SJSA1 (cell line): ENCODE results near the gene MRPL41. TPM values are rescaled to one million over a fixed set of nuclear protein-coding genes. Genes with fewer than 3 reads are reported as not detected.
"Not testable (repeated sequence)": the region's sequence is repeated elsewhere in the genome, so short reads cannot be mapped to it uniquely, and the experiment has no call there.

Experiments used
- DNase-seq, 2 experiments: peaks; one replicate each; pipeline ENCODE4 v3.0.0-alpha.2; 2015 to 2020; ENCODE audit warnings: low spot score in 2 of 2, low read depth in 1 of 2
- H3K27ac ChIP-seq: fragments of 250-450 bp; sonication (Bioruptor Pico); 2 replicates; pipeline ENCODE4 v1.5.1; 2020; ENCODE audit warnings: mild to moderate bottlenecking, moderate library complexity
- H3K27me3 ChIP-seq: fragments of 250-450 bp; sonication (Bioruptor Pico); replicated peaks from 2 replicates; pipeline ENCODE4 v1.5.1; 2020; ENCODE audit warnings: mild to moderate bottlenecking, moderate library complexity
- H3K36me3 ChIP-seq: fragments of 250-450 bp; sonication (Bioruptor Pico); 2 replicates; pipeline ENCODE4 v1.5.1; 2020; ENCODE audit warnings: mild to moderate bottlenecking
- H3K4me1 ChIP-seq: fragments of 250-450 bp; sonication (Bioruptor Pico); replicated peaks from 2 replicates; pipeline ENCODE4 v1.6.1; 2021; ENCODE audit warnings: mild to moderate bottlenecking
- H3K4me3 ChIP-seq: fragments of 250-450 bp; sonication (Bioruptor Pico); 2 replicates; pipeline ENCODE4 v1.5.1; 2020; ENCODE audit warnings: mild to moderate bottlenecking
- H3K9me3 ChIP-seq: fragments of 250-450 bp; sonication (Bioruptor Pico); replicated peaks from 2 replicates; pipeline ENCODE4 v1.5.1; 2020; ENCODE audit warnings: mild to moderate bottlenecking
- total RNA-seq: library from RNA; depleted of rRNA; stranded (reverse); fragments of >200 nt; shearing (Covaris generic); gene quantifications from 2 replicates; pipeline ENCODE4 v1.2.3, GENCODE V29; 2014

Gene MRPL41
- total RNA-seq, 1 experiment from 2014 or later: 59.5 TPM

DNA sequence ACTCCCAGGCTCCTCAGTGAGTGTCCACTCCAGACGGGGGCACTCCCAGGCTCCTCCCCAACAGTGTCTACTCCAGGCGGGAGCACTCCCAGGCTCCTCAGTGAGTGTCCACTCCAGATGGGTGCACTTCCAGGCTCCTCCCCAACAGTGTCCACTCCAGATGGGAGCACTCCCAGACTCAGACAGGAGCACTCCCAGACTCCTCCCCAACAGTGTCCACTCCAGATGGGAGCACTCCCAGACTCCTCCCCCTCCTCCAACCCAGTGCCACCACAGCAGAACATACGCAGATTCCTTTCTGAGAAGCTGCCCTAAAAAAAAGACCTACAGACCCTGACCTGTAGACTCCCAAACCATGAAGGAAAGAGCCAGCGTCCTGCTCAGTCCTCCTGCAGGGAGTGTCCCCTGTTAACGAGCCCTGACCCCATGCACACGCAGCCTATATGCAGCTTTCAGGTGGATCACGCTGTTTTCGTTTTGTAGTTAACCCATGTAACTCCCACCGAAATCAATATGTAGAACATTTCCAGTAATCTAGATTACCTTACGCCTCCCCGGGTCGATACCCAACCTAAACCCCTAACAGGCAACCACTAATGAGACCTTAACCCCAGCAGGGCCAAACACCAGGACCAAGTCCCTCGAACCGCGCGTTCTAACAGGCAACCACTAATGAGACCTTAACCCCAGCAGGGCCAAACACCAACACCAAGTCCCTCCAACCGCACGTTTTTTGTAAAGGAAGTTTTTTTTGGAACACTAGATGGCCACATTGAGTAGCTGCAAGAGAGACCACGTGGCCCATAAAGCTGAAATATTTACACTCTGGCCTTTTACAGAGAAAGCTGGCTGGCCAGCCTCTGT is 17.2 kb upstream of the MRPL41 start:
- Histone ChIP-seq H3K27ac (no peak overlapping the region), H3K27me3 (no peaks in the 10 kb centered on the region), H3K9me3 (no peaks in the 10 kb centered on the region), H3K36me3 (no peaks in the 10 kb centered on the region), H3K4me1 (no peaks in the 10 kb centered on the region; the same call in 1 of the 2 replicates), H3K4me3 (no peak overlapping the region)
- DNase-seq: peak in 1 of 2 experiments; percentile 28

DNA sequence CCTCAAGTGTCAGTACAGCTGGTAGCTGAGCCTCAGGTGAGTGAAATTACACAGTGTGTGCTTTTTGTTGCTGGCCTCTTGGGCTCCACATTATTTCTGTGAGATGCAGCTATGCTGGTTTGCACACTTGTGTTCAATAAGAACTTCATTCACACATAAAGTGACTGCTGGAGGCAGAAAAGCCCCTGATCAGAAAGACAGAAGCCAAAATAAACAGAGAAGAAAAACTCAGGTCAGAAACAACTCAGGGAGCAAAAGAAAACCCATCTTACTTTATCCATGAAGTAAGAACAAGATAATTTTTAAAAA is 16.6 kb upstream of the MRPL41 start:
- no peak overlapping the region for H3K4me3 ChIP-seq
- no peak overlapping the region for H3K27ac ChIP-seq
- no peaks in the 10 kb centered on the region for H3K9me3 ChIP-seq
- no peak for DNase-seq
- H3K27me3 ChIP-seq: no peaks in the 10 kb centered on the region
- H3K36me3 ChIP-seq: no peaks in the 10 kb centered on the region
- no peaks in the 10 kb centered on the region; the same call in 1 of the 2 replicates for H3K4me1 ChIP-seq

DNA sequence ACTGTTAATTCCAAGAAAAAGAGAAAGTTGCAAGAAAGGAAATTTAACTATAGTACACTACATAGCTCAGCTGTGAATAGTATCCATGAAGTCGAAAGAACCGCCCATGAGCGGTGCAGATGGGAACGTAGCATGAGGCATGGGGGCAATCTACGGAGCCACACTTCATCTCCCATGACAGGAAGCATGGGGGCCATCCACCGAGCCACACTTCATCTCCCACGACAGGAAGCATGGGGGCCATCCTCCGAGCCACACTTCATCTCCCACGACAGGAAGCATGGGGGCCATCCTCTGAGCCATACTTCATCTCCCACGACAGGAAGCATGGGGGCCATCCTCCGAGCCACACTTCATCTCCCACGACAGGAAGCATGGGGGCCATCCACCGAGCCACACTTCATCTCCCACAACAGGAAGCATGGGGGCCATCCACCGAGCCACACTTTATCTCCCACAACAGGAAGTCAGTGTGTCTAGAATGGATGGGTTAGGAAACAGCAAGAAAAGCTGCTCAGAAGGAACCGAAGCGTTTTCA is 15.0 kb upstream of the MRPL41 start:
- H3K36me3 ChIP-seq: not testable (repeated sequence)

DNA sequence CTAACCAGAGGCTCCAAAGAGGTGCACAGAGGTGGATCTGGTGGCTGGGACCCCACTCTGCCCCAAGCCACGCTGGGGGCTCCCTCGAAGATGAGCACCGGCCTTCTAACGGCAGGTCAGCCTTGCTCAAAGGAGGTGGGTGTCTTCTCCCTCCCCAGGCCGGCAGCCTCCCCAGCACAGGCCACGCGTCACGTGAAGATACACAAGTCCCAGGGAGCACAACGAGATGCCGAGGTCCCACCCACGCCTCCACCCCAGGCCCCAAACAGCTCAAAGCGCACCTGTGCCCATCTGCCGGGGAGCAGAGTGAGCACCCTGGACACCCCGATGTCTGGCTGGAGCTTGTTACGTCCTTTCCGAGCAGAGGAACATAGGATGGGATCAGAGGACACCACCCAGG is 13.6 kb upstream of the MRPL41 start:
- no peak for DNase-seq
- no peaks in the 10 kb centered on the region for H3K9me3 ChIP-seq
- H3K36me3 ChIP-seq: no peaks in the 10 kb centered on the region
- no peaks in the 10 kb centered on the region for H3K27me3 ChIP-seq
- no peak overlapping the region for H3K27ac ChIP-seq
- H3K4me3 ChIP-seq: no peak overlapping the region
- H3K4me1 ChIP-seq: no peaks in the 10 kb centered on the region; the same call in 1 of the 2 replicates

More for the DNA sequence above, 15.0 kb upstream of the MRPL41 start:
- not testable (repeated sequence) for H3K27me3 ChIP-seq, H3K27ac ChIP-seq, H3K4me1 ChIP-seq, H3K4me3 ChIP-seq, DNase-seq, H3K9me3 ChIP-seq

GRCh38 chr9:137540536-137540935 is 11.1 kb upstream of the MRPL41 start:
- no peaks in the 10 kb centered on the region for H3K9me3 ChIP-seq
- peaks cover 17% of the 10 kb centered on the region for H3K4me1 ChIP-seq
- H3K27me3 ChIP-seq: no peaks in the 10 kb centered on the region
- no peak overlapping the region for H3K27ac ChIP-seq
- H3K4me3 ChIP-seq: no peak overlapping the region
- H3K36me3 ChIP-seq: no peaks in the 10 kb centered on the region
- no peak for DNase-seq

- DNase-seq: no peak
- no peaks in the 10 kb centered on the region for H3K27me3 ChIP-seq
- H3K4me3 ChIP-seq: no peak overlapping the region
- H3K36me3 ChIP-seq: no peaks in the 10 kb centered on the region
- no peak overlapping the region for H3K27ac ChIP-seq
- H3K4me1 ChIP-seq: peaks cover 17% of the 10 kb centered on the region
- no peaks in the 10 kb centered on the region for H3K9me3 ChIP-seq
Observed at GRCh38 chr9:137542486-137542885, 9.2 kb upstream of the MRPL41 start.

DNA sequence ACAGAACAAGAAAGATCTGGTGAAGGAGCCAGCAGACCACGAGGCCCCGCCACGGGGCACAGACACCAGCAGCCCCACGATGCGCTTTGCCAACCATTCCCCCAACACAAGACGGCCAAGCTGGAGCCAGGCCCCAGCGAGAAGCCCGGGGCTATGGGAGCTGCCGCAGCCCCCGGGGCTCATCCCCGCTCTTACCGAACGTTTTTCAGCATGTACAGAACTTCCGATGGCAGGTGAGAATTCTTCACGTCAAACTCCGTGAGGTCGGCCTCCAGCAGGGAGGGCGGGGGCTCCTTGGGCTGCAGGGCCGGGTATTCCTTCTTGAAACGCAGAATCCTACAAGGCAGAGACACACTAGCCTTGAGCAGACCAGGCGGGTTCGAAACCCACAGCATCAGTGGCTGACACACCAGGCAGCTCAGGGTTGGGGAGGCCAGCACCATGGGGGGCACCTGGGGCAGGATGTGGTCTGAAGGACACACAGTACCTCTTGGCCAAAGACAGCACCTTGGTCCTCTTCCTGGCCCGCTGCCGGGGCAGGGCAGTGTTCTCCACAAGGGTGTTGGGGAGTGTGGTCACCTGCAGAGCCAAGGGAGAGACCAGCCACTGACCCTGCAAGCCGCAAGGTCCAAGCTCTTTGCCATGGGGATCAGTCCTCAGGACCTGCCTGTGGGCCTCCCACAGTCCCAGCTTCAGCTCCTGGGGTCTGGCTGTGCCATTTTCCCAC is 8.3 kb upstream of the MRPL41 start:
- H3K36me3 ChIP-seq: no peaks in the 10 kb centered on the region
- no peak for DNase-seq
- H3K4me1 ChIP-seq: peaks cover 17% of the 10 kb centered on the region
- H3K4me3 ChIP-seq: no peak overlapping the region
- H3K27me3 ChIP-seq: no peaks in the 10 kb centered on the region
- H3K27ac ChIP-seq: no peak overlapping the region
- no peaks in the 10 kb centered on the region for H3K9me3 ChIP-seq

DNA sequence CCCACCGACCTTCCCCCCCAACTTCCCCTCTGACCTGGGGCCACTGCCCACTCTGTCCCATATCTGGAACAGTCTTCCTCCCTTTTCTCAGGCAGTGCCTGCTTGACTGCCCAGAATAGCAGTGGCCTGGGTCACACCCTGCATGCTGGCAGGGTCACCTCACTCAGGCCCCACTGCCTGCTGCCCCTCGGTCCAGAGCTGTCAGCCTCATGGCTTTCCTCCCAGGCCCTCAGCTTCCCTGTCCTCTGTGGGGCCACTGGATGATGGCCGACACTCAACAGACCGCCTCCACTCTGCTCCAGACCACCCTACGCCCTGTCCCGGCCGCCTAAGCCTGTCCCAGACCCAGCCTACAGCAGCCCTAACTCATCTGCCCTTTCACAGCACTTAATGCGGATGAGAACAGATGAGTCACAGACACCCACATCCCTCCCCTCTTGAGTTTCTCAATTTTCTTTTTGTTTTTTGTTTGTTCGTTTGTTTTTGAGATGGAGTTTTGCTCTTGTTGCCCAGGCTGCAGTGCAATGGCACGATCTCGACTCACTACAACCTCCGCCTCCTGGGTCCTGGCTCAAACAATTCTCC is 7.4 kb upstream of the MRPL41 start:
- H3K4me3 ChIP-seq: no peak overlapping the region
- no peaks in the 10 kb centered on the region for H3K9me3 ChIP-seq
- H3K27ac ChIP-seq: peak overlapping the region; percentile 50
- no peaks in the 10 kb centered on the region for H3K27me3 ChIP-seq
- DNase-seq: peak in 1 of 2 experiments; percentile 28
- H3K4me1 ChIP-seq: peaks cover 17% of the 10 kb centered on the region
- no peaks in the 10 kb centered on the region for H3K36me3 ChIP-seq

GRCh38 chr9:137545123-137545522 is 6.6 kb upstream of the MRPL41 start:
- H3K36me3 ChIP-seq: no peaks in the 10 kb centered on the region
- H3K9me3 ChIP-seq: no peaks in the 10 kb centered on the region
- DNase-seq: peak; percentile 47 to 60
- no peaks in the 10 kb centered on the region for H3K27me3 ChIP-seq
- H3K27ac ChIP-seq: peak overlapping the region; percentile 50
- H3K4me3 ChIP-seq: no peak overlapping the region
- peaks cover 17% of the 10 kb centered on the region for H3K4me1 ChIP-seq

DNA sequence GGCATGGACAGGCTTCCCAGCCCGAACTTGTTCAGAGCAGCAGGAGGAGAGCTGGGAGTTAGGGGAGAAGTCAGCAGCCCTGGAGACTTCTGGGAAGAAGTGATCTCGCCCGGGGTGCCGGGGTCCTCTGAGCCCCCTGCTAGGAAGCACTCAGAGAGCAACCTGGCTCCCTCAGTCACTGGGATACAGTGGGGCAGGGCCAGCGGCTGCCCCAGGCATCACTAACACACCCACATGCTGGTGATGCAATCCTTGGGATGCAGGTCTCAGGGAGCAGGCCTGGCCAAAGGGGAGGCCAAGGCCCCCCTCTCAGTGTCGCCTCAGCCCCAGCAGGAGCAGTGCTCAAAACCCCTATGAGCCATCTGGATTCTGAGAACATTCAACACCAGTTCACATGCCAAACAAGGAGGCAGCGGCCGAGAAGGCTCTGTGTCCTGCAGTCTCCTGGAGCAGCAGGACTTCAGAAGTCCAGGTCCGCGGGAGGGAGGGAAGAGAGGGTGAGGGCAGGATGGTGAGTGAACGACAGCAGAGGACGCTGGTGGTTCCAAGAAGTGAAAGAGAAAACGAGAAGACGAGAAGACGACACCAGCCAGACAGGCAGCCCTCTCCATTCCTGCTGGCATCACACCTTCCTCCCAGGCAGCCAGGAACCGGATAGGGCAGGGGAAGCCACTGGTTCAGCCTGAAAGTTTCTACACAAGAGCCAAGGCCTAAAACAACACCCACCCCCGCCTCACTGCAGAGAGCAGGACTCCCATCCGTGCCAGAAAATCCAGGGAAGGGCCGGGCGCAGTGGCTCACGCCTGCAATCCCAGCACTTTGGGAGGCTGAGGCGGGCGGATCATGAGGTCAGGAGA is 3.8 kb upstream of the MRPL41 start:
- Histone ChIP-seq H3K36me3 (peaks cover 13% of the 10 kb centered on the region), H3K4me1 (peaks cover 17% of the 10 kb centered on the region), H3K9me3 (no peaks in the 10 kb centered on the region), H3K27ac (no peak overlapping the region), H3K4me3 (no peak overlapping the region), H3K27me3 (no peaks in the 10 kb centered on the region)
- no peak for DNase-seq

- peaks cover under 1% of the 10 kb centered on the region; the same call in 1 of the 2 replicates for H3K4me1 ChIP-seq
- H3K27ac ChIP-seq: peak within 1 kb of the TSS; percentile 77
- no peaks in the 10 kb centered on the region for H3K9me3 ChIP-seq
- DNase-seq: peak; percentile 31 to 73
- peaks cover 24% of the 10 kb centered on the region for H3K36me3 ChIP-seq
- H3K4me3 ChIP-seq: peak within 1 kb of the TSS; percentile 83
- no peaks in the 10 kb centered on the region for H3K27me3 ChIP-seq
Observed at GRCh38 chr9:137550231-137550621, 1.5 kb upstream of the MRPL41 start, which contains the start of gene PNPLA7. Gene PNPLA7, minus strand, starts transcription at chr9:137550402. Its CDS starts 205 bp downstream, at chr9:137550197.

DNA sequence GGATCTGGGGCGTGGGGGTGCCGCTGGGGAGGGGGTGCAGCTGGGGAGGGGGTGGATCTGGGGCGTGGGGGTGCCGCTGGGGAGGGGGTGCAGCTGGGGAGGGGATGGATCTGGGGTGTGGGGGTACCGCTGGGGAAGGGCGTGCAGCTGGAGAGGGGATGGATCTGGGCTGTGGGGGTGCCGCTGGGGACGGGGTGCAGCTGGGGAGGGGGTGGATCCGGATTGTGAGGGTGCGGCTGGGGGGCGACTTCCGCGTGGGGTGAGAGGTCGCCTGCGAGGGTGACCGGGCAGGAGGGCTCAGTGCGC is 768 bp upstream of the MRPL41 start:
- H3K36me3 ChIP-seq: peaks cover 31% of the 10 kb centered on the region
- peak overlapping the region; percentile 77 for H3K27ac ChIP-seq
- not testable (repeated sequence) for H3K9me3 ChIP-seq, DNase-seq, H3K4me1 ChIP-seq, H3K27me3 ChIP-seq
- H3K4me3 ChIP-seq: peak overlapping the region; percentile 83
